HPDE6-E6E7 (cell line): ENCODE data around the gene CACNG7.

Experiments
- DNase-seq: peaks from one replicate; pipeline ENCODE4 v3.0.0; 2011; ENCODE audit warnings: missing footprints; ENCODE audit errors: extremely low spot score

CACNG7 gene

GRCh38 chr19:53879140-53880081, 29.7 kb upstream of the CACNG7 start:
- DNase-seq: peak; percentile 87

GRCh38 chr19:53880711-53881481, 28.2 kb upstream of the CACNG7 start:
- DNase-seq: no peak

DNA sequence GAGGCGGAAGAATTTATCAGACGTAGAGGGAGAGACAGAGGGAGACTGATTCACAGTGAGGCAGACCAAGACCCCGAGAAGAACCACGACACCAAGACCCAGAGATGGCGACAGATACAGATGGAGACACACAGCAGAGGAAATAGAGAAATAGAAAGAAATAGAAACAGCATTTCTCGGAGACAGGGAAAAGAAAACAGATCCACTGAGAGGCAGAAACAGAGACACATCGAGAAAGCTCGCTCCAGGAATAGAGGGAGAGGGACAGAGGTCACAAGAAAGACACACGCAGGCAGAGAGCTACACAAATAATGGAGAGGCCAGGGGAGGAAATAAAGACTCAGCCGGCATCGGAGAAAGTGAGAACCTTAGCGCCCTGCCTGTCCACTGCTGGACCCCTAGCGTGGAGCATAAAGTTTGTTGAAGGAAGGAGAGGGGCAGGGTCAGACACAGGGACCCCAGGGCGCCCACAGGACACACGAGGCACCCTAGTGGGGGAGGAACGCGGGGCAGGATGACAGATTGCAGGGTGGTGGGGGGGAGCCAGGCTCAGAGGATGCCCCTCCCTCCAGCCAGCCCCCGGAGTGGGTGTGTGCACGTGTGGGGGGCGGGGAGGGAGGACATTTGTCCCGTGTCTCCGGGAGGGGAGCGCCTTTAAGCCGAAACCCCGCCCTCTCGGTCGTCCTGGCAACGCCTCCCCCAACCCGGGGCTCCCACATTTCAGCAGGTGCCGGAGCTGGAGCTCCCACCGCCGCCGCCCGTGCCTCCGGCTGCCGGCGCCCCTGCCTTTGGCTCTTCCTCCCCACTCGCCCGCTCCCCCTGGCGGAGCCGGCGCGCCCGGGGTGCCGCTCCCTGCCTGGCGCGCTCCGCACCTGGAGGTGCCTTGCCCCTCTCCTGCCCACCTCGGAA, 27.3 kb upstream of the CACNG7 start, which contains the start of gene PRKCG:
PRKCG (plus strand) TSS at position 716 of the 909 bp plus-strand sequence. CDS start 298 bp downstream, outside the sequence.
- no peak for DNase-seq

- no peak for DNase-seq
Measured at GRCh38 chr19:53882391-53883050, 26.6 kb upstream of the CACNG7 start.

DNA sequence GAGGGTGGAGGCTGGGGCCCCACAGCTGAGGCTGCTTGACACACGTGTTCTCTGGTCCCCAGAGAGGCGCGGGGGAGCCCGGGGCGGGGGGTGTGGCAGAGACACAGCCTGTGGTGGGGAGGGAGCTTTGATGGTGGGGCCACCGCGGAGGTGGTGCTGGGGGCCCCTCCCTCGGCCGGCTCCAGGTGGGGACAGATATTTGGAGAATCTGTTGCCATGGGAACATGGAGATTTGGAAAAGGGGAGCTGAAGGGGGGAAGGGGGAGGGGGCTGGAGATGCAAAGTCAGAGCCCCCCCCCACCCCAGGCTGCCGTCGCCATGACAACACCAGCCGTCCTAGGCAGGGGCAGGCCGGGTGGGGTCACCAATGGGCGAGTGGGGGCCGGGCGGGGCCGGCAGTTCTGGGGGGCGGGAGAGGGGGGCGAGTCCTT, 25.8 kb upstream of the CACNG7 start:
- no peak for DNase-seq

DNA sequence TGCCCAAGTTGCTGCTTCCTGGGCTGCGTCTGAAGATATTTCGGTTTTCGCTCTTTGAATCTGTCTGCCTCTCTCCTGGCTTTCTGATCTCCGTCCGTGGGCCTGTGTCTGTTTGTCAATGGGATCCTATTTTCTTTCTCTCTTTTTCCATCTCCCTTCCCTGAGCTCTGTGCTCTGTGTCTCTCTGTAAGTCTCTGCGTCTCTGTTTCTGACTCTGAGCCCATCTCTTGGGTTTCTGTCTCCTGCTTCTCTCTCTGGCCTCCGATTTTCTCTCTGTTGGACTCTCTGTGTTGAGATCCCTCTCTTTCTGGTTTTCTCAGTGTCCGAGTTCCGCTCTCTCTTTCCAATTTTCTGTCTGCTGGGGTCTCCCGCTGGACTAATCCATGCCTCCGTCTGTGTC, 25.3 kb upstream of the CACNG7 start:
- no peak for DNase-seq

- DNase-seq: no peak
Measured at GRCh38 chr19:53884256-53884655, 24.8 kb upstream of the CACNG7 start.

GRCh38 chr19:53885036-53885435, 24.0 kb upstream of the CACNG7 start:
- no peak for DNase-seq

DNA sequence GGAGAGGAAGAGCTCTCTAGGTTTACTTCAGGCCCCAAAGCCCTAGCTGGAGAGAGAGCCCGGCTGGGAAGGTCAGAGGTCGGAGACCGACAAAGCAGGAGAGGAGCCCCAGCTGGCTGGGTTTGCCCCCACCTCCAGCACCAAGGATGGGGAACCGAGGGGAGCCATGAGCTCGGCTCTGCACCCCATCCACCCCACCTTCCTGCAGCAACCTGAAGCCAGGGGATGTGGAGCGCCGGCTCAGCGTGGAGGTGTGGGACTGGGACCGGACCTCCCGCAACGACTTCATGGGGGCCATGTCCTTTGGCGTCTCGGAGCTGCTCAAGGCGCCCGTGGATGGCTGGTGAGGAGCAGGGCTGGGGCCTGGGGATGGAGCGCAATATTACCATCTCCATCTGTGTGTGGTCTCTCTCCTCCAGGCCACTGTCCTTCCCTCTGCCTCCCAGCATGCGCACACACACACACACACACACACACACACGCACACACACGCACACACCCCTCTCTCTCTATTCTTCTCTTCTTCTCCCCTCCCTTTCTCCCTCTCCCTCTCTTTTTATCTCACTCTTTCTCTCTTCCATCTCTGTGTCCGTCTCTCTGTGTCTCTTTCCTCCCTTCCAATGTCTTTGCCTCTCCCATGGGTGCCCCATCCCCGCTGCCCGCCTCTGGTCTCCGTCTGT, 16.6 kb upstream of the CACNG7 start:
- no peak for DNase-seq

GRCh38 chr19:53892981-53893325, 16.1 kb upstream of the CACNG7 start:
- no peak for DNase-seq

- peak; percentile 71 for DNase-seq
Measured at GRCh38 chr19:53894707-53895106, 14.4 kb upstream of the CACNG7 start.

GRCh38 chr19:53896682-53897081, 12.4 kb upstream of the CACNG7 start:
- no peak for DNase-seq

DNA sequence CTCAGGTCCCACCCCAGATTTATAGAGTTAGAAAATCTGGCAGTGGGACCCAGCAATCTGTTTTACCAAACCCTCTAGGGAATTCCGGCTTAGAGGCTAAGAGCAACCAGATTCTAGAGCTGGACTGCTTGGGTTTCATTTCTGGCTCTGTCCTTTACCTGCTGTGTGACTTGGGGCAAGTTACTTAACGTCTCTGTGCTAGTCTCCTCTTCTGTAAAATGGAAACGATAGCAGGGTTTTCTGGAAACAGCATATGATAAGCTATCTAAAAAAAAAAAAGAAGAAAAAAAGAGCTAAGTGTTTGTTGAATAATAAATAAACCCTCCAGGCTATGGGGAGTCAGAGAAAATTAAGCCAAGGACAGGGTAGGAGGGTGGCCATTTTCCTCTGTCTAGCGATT, 11.6 kb upstream of the CACNG7 start:
- no peak for DNase-seq

GRCh38 chr19:53898166-53898565, 10.9 kb upstream of the CACNG7 start:
- DNase-seq: no peak

DNA sequence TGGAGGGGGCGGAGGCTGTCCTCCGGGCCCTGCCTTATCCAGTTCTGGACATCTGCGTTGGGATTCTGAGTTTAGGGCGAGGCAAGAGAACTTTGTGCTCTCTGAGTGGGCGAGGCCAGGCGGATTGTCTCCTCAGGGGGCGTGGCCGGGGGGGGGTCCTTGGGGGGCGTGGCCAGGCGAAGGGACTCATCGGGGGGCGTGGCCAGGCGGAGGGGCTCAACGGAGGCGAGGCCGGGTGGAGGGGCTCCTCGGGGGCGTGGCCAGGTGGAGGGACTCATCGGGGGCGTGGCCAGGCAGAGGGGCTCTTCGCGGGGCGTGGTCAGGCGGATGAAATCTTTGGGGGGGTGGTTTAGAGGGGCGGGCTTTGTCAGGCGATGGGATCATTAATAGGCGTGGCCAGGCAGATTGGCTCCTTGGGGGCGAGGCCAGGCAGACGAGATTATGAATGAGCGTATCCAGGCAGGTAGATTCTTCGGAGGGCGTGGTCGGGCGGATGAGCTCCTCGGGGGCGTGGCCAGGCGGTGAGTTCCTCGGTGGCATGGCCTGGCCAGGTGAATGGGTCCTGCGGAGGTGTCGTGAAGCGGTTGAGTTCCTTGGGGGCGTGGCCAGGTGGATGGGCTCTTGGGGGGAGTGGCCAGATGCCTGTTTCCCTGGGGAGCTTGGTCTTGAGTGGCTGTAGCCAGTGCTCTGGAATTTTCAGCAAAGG, 10.3 kb upstream of the CACNG7 start:
- DNase-seq: no peak

- DNase-seq: no peak
Measured at GRCh38 chr19:53900191-53900860, 8.8 kb upstream of the CACNG7 start.

GRCh38 chr19:53903055-53903680, 5.9 kb upstream of the CACNG7 start:
- DNase-seq: peak; percentile 38

DNA sequence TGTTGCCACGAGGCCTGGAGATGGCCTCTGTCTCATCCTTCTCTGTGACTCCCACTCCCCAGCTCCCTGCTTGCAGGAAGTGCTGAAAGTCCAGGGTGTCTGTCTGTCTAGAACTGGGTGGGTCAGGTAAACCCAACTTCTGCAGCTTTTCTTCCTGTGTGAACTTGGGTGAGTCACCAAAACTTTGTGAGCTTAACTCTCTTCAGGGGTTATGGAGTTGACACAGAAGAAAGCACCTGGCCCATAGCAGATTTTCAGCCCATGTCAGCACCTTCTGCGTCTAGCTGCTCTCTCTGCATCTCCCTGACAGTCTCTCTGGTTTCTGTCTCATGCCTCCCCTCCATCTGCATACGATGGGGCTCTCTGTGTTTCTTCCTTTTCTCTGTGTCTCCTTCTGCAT, 4.2 kb upstream of the CACNG7 start:
- no peak for DNase-seq

DNA sequence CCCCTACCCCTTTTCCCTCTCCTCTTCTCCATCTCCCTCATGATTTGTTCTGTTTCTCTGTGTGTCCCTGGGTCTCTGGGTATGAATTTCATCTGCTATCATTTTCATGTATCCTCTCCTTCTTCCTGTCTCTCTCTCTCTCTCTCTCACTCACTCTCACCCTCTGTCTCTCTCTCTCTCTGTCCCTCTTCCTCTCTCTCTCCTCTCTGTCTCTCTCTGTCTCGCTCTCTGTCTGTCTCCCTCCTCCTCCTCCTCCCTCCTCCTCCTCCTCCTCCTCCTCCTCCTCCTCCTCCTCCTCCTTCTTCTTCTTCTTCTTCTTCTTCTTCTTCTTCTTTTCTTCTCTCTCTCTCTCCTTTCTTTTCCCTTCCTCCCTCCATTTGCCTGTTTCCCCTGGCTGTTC, 3.3 kb upstream of the CACNG7 start:
- DNase-seq: no peak
